NT2/D1 (cell line): ENCODE data around the gene PCYT1A.

Experiments
- DNase-seq: peaks from one replicate; pipeline ENCODE4 v3.0.0-alpha.2; 2011; ENCODE audit warnings: low read depth, low spot score
- H3K27me3 ChIP-seq: 2 replicates; pipeline ENCODE4 v1.6.0; 2011; ENCODE audit warnings: mild to moderate bottlenecking; ENCODE audit not compliant: insufficient read length, insufficient read depth
- H3K36me3 ChIP-seq: 2 replicates; pipeline ENCODE4 v1.6.1; 2011; ENCODE audit warnings: mild to moderate bottlenecking, low read length, mixed read lengths; ENCODE audit not compliant: insufficient read depth, insufficient read length
- H3K4me1 ChIP-seq: 2 replicates; pipeline ENCODE4 v1.5.1; 2011; ENCODE audit not compliant: insufficient read depth, insufficient read length
- H3K4me3 ChIP-seq: 2 replicates; pipeline ENCODE4 v1.5.1; 2011; ENCODE audit warnings: low read depth; ENCODE audit not compliant: insufficient read length
- H3K9ac ChIP-seq: 2 replicates; pipeline ENCODE4 v1.6.0; 2011; ENCODE audit warnings: low read depth; ENCODE audit not compliant: insufficient read length
- H3K9me3 ChIP-seq: 2 replicates; pipeline ENCODE4 v1.5.1; 2011; ENCODE audit warnings: mild to moderate bottlenecking, low read length; ENCODE audit not compliant: insufficient read depth
- SUZ12 ChIP-seq: IDR thresholded peaks from 2 replicates; pipeline ENCODE4 v1.6.1; 2011; ENCODE audit not compliant: insufficient read length, insufficient read depth; ENCODE audit errors: extremely low read depth
- YY1 ChIP-seq: IDR thresholded peaks from 2 replicates; pipeline ENCODE4 v1.6.1; 2011; ENCODE audit not compliant: insufficient read length, insufficient read depth
- ZNF274 ChIP-seq: IDR thresholded peaks from 2 replicates; pipeline ENCODE4 v1.6.1; 2011; ENCODE audit warnings: mild to moderate bottlenecking, low read depth, low read length

The PCYT1A gene

DNA sequence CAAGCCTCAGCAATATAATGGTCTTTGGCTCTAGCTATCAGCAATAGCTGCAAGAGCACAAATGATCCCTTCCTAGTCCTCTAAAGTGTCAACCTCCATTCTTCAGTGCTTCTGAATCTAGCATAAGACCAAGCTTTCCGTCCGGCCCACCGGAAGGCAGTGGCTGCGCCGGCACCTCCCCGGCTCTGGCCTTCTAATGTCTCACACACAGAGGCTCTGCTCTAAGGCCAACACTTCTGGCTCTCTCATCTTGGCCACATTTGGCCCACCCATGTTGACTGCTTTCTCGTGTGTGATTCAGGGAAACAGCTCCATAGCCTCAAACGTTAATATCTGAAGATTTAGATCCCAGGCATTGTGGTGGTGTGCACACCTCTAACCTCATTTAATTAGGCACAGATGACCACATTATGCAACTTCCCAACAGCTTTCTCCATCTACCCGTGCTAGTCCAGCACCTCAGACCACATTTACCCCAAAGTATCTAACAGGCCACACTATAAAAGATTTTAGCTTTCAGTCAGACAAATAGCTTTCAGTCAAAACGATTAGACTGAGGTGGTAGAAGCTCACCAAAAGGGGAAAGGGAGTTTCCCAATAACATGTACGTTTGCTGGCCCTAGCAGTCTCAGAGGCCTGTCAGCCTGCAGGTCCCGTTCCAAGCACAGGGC lies 51.9 kb downstream of the PCYT1A start:
- no peak for DNase-seq
- TF ChIP-seq YY1 (no peak), ZNF274 (no peak), SUZ12 (no peak)
- Histone ChIP-seq H3K9me3 (no peaks in the 10 kb centered on the region), H3K4me1 (no peaks in the 10 kb centered on the region), H3K9ac (no peak overlapping the region), H3K36me3 (peaks cover 57% of the 10 kb centered on the region), H3K27me3 (no peaks in the 10 kb centered on the region), H3K4me3 (no peak overlapping the region)

DNA sequence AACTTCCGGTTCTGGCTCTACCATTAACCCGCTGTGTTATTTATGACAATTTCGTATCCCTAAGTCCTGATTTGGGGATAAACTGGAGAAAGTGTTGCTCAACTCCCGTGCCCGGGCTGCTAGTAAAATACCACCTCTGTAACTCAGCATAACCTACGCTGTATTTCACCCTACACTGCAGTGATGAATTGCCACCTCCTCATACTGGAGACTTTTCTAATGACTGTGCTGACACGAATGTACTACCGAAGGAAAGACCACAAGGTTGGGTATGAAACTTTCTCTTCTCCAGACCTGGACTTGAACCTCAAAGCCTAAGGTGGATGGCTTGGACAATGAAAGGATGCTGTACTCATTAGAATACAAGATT lies 54.7 kb downstream of the PCYT1A start:
- H3K27me3 ChIP-seq, result no peaks in the 10 kb centered on the region
- TF ChIP-seq SUZ12, result no peak
- TF ChIP-seq ZNF274, result no peak
- no peak for TF ChIP-seq YY1
- H3K4me3 ChIP-seq, result no peak overlapping the region
- H3K4me1 ChIP-seq, result peaks cover 4% of the 10 kb centered on the region
- no peak for DNase-seq
- H3K36me3 ChIP-seq, result peaks cover 30% of the 10 kb centered on the region
- H3K9me3 ChIP-seq, result no peaks in the 10 kb centered on the region
- H3K9ac ChIP-seq, result no peak overlapping the region

DNA sequence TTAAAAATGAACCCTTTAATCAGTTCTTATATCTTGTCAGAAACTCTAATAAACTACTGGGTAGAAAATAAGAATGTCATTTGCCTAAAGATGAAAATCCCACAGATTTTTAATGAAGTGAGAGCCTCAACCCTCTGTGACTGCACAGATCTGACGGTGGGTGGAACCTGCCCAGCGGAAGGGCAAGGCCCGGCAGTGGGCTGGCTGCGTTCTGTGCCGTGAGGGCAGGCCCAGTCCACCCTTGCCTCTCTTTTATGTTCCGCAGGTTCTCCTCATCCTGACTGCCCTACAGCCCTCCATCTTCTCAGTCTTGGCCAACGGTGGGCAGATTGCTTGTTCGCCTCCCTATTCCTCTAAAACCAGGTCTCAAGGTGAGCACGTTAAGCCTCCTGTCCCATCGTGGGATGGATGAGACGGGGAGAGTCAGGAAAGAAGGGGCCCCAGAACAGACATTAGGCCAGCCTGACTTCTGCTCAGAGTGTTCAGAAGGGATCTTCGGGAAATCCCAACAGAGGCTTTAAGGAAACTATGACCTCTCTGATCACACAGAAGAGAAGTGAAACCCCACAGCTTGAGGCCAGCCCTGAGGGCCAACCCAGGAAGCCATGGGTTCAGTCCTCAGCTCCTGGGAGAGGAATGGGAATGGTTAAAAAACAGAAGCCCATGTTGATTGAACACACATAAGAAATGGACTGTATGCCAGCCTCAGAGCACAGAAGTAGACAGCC lies 55.2 kb downstream of the PCYT1A start:
- Histone ChIP-seq H3K4me3 (no peak overlapping the region), H3K9me3 (no peaks in the 10 kb centered on the region), H3K27me3 (no peaks in the 10 kb centered on the region), H3K9ac (no peak overlapping the region), H3K36me3 (peaks cover 26% of the 10 kb centered on the region), H3K4me1 (peaks cover 9% of the 10 kb centered on the region)
- no peak for TF ChIP-seq YY1
- TF ChIP-seq SUZ12, result no peak
- TF ChIP-seq ZNF274, result no peak
- DNase-seq, result no peak

DNA sequence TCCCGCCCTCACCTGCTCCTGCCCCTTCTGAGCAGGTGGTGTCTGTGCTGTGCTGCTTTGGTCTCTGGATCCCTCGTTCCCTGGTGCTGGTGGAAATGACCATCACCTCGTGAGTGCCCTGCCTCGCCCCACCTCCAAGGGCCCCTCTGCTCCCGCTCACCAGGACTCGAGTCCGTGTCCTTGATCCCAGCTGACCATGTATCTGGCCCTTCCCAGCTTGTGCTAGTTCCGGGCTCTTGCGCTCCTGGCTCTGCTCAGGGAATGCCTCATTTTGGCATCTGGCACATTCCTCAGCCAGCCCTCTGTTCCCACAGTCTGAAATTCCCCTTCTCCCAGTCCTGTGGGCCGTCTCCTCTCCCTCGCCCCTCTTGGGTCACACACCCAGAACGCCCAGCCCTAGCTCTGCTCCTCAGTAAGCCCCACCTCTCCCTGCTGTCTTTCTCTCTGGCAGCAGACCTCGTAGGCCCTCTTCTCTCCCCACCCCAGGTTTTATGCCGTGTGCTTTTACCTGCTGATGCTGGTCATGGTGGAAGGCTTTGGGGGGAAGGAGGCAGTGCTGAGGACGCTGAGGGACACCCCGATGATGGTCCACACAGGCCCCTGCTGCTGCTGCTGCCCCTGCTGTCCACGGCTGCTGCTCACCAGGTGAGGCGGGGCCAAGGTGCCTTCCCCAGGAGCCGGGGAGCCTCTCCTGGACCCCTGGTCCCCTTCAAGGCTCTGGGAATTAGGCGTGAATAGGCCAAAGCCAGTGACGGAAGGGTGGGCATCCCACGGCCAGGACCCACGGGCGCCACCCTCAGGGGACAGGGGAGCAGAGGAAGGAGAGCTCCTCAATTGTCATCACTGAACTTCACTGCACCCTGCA lies 59.7 kb downstream of the PCYT1A start:
- Histone ChIP-seq H3K9ac (no peak overlapping the region), H3K9me3 (no peaks in the 10 kb centered on the region), H3K36me3 (no peaks in the 10 kb centered on the region), H3K4me1 (peaks cover 9% of the 10 kb centered on the region), H3K27me3 (no peaks in the 10 kb centered on the region), H3K4me3 (no peak overlapping the region)
- DNase-seq, result no peak
- TF ChIP-seq YY1 (no peak), SUZ12 (no peak), ZNF274 (no peak)

DNA sequence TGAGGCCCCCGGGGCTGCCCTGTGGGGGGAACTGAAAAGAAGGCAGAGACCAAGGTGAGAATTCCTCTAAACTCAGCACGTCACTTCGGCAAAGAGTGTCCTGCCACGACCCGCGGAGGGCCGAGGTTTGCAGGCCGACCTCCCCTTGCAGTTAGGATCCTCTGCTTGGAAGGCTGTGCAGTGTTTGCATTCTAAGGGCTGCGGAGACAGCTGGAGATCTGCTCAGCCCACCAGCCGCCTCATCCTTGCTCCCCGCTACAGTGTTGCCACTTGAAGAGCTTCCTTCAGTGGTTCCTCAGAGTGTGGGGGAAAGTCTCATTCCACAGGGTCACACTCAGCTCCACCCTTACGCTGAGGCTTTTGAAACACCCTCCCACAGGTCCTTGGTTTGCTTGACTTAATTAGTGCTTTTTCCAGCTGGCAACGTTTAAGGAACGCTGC lies 60.4 kb downstream of the PCYT1A start:
- TF ChIP-seq YY1 (no peak), SUZ12 (no peak), ZNF274 (no peak)
- DNase-seq, result no peak
- Histone ChIP-seq H3K9me3 (no peaks in the 10 kb centered on the region), H3K4me3 (no peak overlapping the region), H3K4me1 (peaks cover 9% of the 10 kb centered on the region), H3K36me3 (no peaks in the 10 kb centered on the region), H3K27me3 (no peaks in the 10 kb centered on the region), H3K9ac (no peak overlapping the region)

DNA sequence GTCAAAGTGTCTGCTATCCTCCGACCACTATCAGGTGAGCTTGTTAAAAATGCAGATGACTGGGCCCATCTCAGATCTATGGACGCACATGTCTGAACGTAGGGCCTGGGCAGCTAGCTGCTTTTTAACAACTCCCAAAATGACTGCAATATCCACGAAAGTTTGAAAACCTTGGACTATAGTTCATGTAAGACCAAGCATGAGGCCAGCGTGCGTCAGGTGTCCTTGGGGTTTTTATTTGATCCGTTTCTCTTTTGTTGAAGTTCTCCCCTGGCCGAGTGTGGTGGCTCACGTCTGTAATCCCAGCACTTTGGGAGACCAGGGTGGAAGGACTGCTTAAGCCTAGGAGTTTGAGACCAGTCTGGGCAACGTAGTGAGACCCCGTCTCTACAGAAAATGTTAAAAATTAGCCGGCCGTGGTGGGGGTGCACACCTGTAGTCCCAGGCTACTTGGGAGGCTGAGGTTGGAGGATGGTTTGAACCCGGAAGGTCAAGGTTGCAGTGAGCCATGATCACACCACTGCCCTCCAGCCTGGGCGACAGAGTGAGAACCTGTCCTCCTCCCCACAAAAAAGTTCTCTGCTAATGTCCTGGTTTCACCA lies 61.7 kb downstream of the PCYT1A start:
- Histone ChIP-seq H3K36me3 (no peaks in the 10 kb centered on the region), H3K4me1 (peaks cover 9% of the 10 kb centered on the region), H3K27me3 (no peaks in the 10 kb centered on the region), H3K9ac (no peak overlapping the region), H3K9me3 (no peaks in the 10 kb centered on the region), H3K4me3 (no peak overlapping the region)
- DNase-seq, result no peak
- TF ChIP-seq YY1, result no peak
- TF ChIP-seq ZNF274, result no peak
- no peak for TF ChIP-seq SUZ12

DNA sequence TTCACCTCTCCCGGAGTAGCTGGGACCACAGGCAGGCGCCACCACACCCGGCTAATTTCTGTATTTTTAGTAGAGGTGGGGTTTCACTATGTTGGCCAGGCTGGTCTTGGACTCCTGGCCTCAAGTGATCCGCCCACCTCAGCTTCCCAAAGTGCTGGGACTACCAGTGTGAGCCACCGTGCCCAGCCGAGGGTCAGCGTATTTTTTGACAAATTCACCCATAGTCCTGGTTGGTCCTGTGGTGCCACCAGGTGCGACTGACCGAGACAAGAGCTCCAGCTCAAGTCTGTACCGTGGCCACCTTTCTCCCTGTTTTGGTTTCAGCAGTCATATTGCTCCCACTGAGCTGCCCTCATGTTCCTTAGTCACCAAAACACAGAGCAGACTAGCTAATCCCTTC lies 62.4 kb downstream of the PCYT1A start:
- no peak for DNase-seq
- no peak overlapping the region for H3K9ac ChIP-seq
- no peaks in the 10 kb centered on the region for H3K27me3 ChIP-seq
- peaks cover 9% of the 10 kb centered on the region for H3K4me1 ChIP-seq
- no peaks in the 10 kb centered on the region for H3K9me3 ChIP-seq
- TF ChIP-seq SUZ12, result no peak
- TF ChIP-seq ZNF274, result no peak
- no peak for TF ChIP-seq YY1
- no peaks in the 10 kb centered on the region for H3K36me3 ChIP-seq
- H3K4me3 ChIP-seq, result no peak overlapping the region
